Measurements from ENCODE around the gene ALG5.

ALG5 gene

GRCh38 chr13:37014609-37015008 lies 15.5 kb upstream of the ALG5 start:
- Histone ChIP-seq H3K9me3 (no peaks in the 10 kb centered on the region), H3K4me3 (ENCODE audit: low read depth in 1 of 2, low read length in 1 of 2) (no peak overlapping the region), H3K36me3 (peaks cover 74% of the 10 kb centered on the region), H3K27me3 (no peaks in the 10 kb centered on the region), H3K4me1 (ENCODE audit: control insufficient read depth in 1 of 2, insufficient read depth in 1 of 2, low read depth in 1 of 2, low read length in 1 of 2) (no peaks in the 10 kb centered on the region), H3K27ac (no peak overlapping the region)
- TF ChIP-seq CTCF (IDR thresholded peaks at IDR 0.05), result no peak

- H3K27me3 ChIP-seq, result no peaks in the 10 kb centered on the region
- no peaks in the 10 kb centered on the region for H3K9me3 ChIP-seq
- no peak overlapping the region for H3K4me3 ChIP-seq (ENCODE audit: low read depth in 1 of 2, low read length in 1 of 2)
- H3K4me1 ChIP-seq (ENCODE audit: control insufficient read depth in 1 of 2, insufficient read depth in 1 of 2, low read depth in 1 of 2, low read length in 1 of 2), result no peaks in the 10 kb centered on the region
- H3K27ac ChIP-seq, result no peak overlapping the region
- H3K36me3 ChIP-seq, result peaks cover 82% of the 10 kb centered on the region
- no peak for TF ChIP-seq CTCF (IDR thresholded peaks at IDR 0.05)
These were observed 12.6 kb upstream of the ALG5 start for GRCh38 chr13:37011788-37012187.

GRCh38 chr13:37011002-37011401 lies 11.9 kb upstream of the ALG5 start:
- Histone ChIP-seq H3K4me1 (ENCODE audit: control insufficient read depth in 1 of 2, insufficient read depth in 1 of 2, low read depth in 1 of 2, low read length in 1 of 2) (no peaks in the 10 kb centered on the region), H3K36me3 (peaks cover 81% of the 10 kb centered on the region), H3K27ac (no peak overlapping the region), H3K9me3 (no peaks in the 10 kb centered on the region), H3K27me3 (no peaks in the 10 kb centered on the region), H3K4me3 (ENCODE audit: low read depth in 1 of 2, low read length in 1 of 2) (no peak overlapping the region)
- TF ChIP-seq CTCF (IDR thresholded peaks at IDR 0.05), result no peak

- TF ChIP-seq CTCF (IDR thresholded peaks at IDR 0.05), result no peak
- Histone ChIP-seq H3K4me3 (ENCODE audit: low read depth in 1 of 2, low read length in 1 of 2) (no peak overlapping the region), H3K9me3 (no peaks in the 10 kb centered on the region), H3K27ac (no peak overlapping the region), H3K4me1 (ENCODE audit: control insufficient read depth in 1 of 2, insufficient read depth in 1 of 2, low read depth in 1 of 2, low read length in 1 of 2) (no peaks in the 10 kb centered on the region), H3K36me3 (peaks cover 77% of the 10 kb centered on the region), H3K27me3 (no peaks in the 10 kb centered on the region)
These were observed 11.3 kb upstream of the ALG5 start for GRCh38 chr13:37010424-37010823.

- no peak overlapping the region for H3K4me3 ChIP-seq (ENCODE audit: low read depth in 1 of 2, low read length in 1 of 2)
- TF ChIP-seq CTCF (IDR thresholded peaks at IDR 0.05), result no peak
- peaks cover 79% of the 10 kb centered on the region for H3K36me3 ChIP-seq
- no peaks in the 10 kb centered on the region for H3K4me1 ChIP-seq (ENCODE audit: control insufficient read depth in 1 of 2, insufficient read depth in 1 of 2, low read depth in 1 of 2, low read length in 1 of 2)
- H3K9me3 ChIP-seq, result no peaks in the 10 kb centered on the region
- H3K27me3 ChIP-seq, result no peaks in the 10 kb centered on the region
- no peak overlapping the region for H3K27ac ChIP-seq
These were observed 10.6 kb upstream of the ALG5 start for GRCh38 chr13:37009692-37010091.

GRCh38 chr13:37001921-37002250 lies 2.7 kb upstream of the ALG5 start:
- no peak overlapping the region for H3K27ac ChIP-seq

More at GRCh38 chr13:37001921-37002250, 2.7 kb upstream of the ALG5 start:
- H3K27me3 ChIP-seq, result no peaks in the 10 kb centered on the region
- no peak overlapping the region for H3K4me3 ChIP-seq (ENCODE audit: low read depth in 1 of 2, low read length in 1 of 2)
- H3K4me1 ChIP-seq (ENCODE audit: control insufficient read depth in 1 of 2, insufficient read depth in 1 of 2, low read depth in 1 of 2, low read length in 1 of 2), result peaks cover 13 to 31% of the 10 kb centered on the region in 2 experiments
- H3K9me3 ChIP-seq, result no peaks in the 10 kb centered on the region
- no peak for TF ChIP-seq CTCF (IDR thresholded peaks at IDR 0.05)
- peaks cover 16% of the 10 kb centered on the region for H3K36me3 ChIP-seq
